Esophagus squamous epithelium (tissue), 5 donors: ENCODE measurements around the gene ENTR1. TPM values are rescaled to one million over a fixed set of nuclear protein-coding genes. Genes with fewer than 3 reads are reported as not detected.

Experiments
- DNase-seq: peaks from one replicate; lab custom pipeline; 2025; lab: John Stamatoyannopoulos, UW
- H3K27ac ChIP-seq, 4 donors: fragments of 200-600 bp; sonication (generic); one replicate each; pipeline ENCODE4 v1.5.1; 2016 to 2019; ENCODE audit warnings: mild to moderate bottlenecking in 1 of 4
- H3K27me3 ChIP-seq, 4 donors: fragments of 200-600 bp; sonication (generic); 1 replicate in 3 of 4; 2 replicates in 1 of 4; pipeline versions ENCODE4 v1.5.1 to v1.6.0; 2017 to 2021; ENCODE audit warnings: antibody characterized with exemption in 1 of 4
- H3K36me3 ChIP-seq, 3 donors: fragments of 200-600 bp; sonication (generic); one replicate each; pipeline ENCODE4 v1.5.1; 2016 to 2019
- H3K4me1 ChIP-seq, 3 donors: fragments of 200-600 bp; sonication (generic); one replicate each; pipeline ENCODE4 v1.5.1; 2017 to 2019
- H3K4me3 ChIP-seq, 4 donors: fragments of 200-600 bp; sonication (generic); 1 replicate in 3 of 4; 2 replicates in 1 of 4; pipeline ENCODE4 v1.5.1; 2016 to 2019; ENCODE audit warnings: mild to moderate bottlenecking in 2 of 4, moderate library complexity in 1 of 4
- H3K9me3 ChIP-seq, 3 donors: fragments of 200-600 bp; sonication (generic); one replicate each; pipeline ENCODE4 v1.5.1; 2016 to 2019
- CTCF ChIP-seq, 6 experiments: fragments of 450-650 bp in 4 of 6; fragments of 200-600 bp in 2 of 6; sonication (generic) in 2 of 6; IDR thresholded peaks; one replicate each; pipeline ENCODE4 v1.5.1; 2016 to 2019; ENCODE audit warnings: antibody characterized with exemption in 6 of 6, mild to moderate bottlenecking in 4 of 6, moderate library complexity in 4 of 6
- POLR2A ChIP-seq, 4 donors: fragments of 450-650 bp; IDR thresholded peaks; one replicate each; pipeline ENCODE4 v1.6.1; 2017; ENCODE audit warnings: antibody characterized with exemption in 4 of 4, mild to moderate bottlenecking in 4 of 4, moderate library complexity in 3 of 4
- WGBS, 2 donors: methylation state at CpG; one replicate each; pipeline ENCODE4 v1.1.5; 2018; 5-methylcytosine and 5-hydroxymethylcytosine counted together
- intact Hi-C: fragments of 100-400 bp; cut with DNase I; formaldehyde crosslinking; loops from one replicate; pipeline ENCODE4 v1.15.0; 2022
- total RNA-seq, 4 donors: library from RNA; depleted of rRNA; stranded (reverse); fragments of >200 nt; gene quantifications; one replicate each; pipeline ENCODE4 v1.1.0, GENCODE V29; 2016
- donor health status: DM: yes; HTN: yes; CAD: no.

Gene ENTR1
- total RNA-seq, 4 donors from 2014 or later, result 24.3 to 31.9 (median 28.2) TPM

GRCh38 chr9:136352682-136353081, 57.7 kb downstream of the ENTR1 start:
- 60 to 80% methylated on average over 1 to 2 of the region's 16 CpGs for WGBS, 2 donors
- H3K27ac ChIP-seq, result no peak overlapping the region
- peak overlapping the region in 2 of 4 donors; percentile 17 to 35 for H3K4me3 ChIP-seq

More at GRCh38 chr9:136352682-136353081, 57.7 kb downstream of the ENTR1 start:
- Histone ChIP-seq H3K9me3 (no peaks in the 10 kb centered on the region), H3K4me1 (peaks cover 0 to 23% (median 3%) of the 10 kb centered on the region in 3 donors), H3K36me3 (peaks cover 0 to 31% (median 0%) of the 10 kb centered on the region in 3 donors), H3K27me3 (no peaks in the 10 kb centered on the region)
- no peak for DNase-seq
- intact Hi-C loops, result no loop called here
- TF ChIP-seq CTCF (IDR thresholded peaks at IDR 0.05), result no peak
- no peak for TF ChIP-seq POLR2A (IDR thresholded peaks at IDR 0.05)

Other genes starting within 250 kb of the ENTR1 start
- not detected for gene LHX3, start 205.5 kb downstream of the ENTR1 start, total RNA-seq
- 1 to 10 TPM; 2.9 to 7.1 (median 5.5) TPM for gene QSOX2, start 164.8 kb downstream of the ENTR1 start, total RNA-seq
- gene CCDC187, start 106.5 kb downstream of the ENTR1 start, total RNA-seq, result not detected
- 1 to 10 TPM in 3 of 4 donors, under 1 TPM in 1; 0.72 to 8.2 (median 1.9) TPM for gene GPSM1, start 83.1 kb downstream of the ENTR1 start, total RNA-seq
- gene DNLZ, start 46.9 kb downstream of the ENTR1 start, total RNA-seq, result 10 to 100 TPM in 3 of 4 donors, 1 to 10 TPM in 1; 1.8 to 31.1 (median 19.7) TPM
- 1 to 10 TPM in 2 of 4 donors, under 1 TPM in 2; 0.57 to 1.1 (median 1.0) TPM for gene CARD9, start 36.9 kb downstream of the ENTR1 start, total RNA-seq
- gene SNAPC4, start 10.4 kb downstream of the ENTR1 start, total RNA-seq, result 1 to 10 TPM; 2.6 to 5.1 (median 4.5) TPM
- 10 to 100 TPM; 29.4 to 38.7 (median 33.5) TPM for gene PMPCA, start within 50 bp of the ENTR1 start, total RNA-seq
- 1 to 10 TPM; 6.2 to 7.8 (median 7.5) TPM for gene INPP5E, start 29.2 kb upstream of the ENTR1 start, total RNA-seq
- 10 to 100 TPM; 31.2 to 49.1 (median 38.6) TPM for gene SEC16A, start 72.4 kb upstream of the ENTR1 start, total RNA-seq
- 10 to 100 TPM; 32.0 to 40.8 (median 36.2) TPM for gene NOTCH1, start 135.4 kb upstream of the ENTR1 start, total RNA-seq